Skin epidermis (tissue), 12 donors: ENCODE data around the gene MSRB3.
"Not testable (repeated sequence)": the region's sequence is repeated elsewhere in the genome, so short reads cannot be mapped to it uniquely, and the experiment has no call there.

ENCODE experiments used
- H3K27ac ChIP-seq, 21 experiments: fragments of 200-600 bp; sonication (generic) in 11 of 21; one replicate each; pipeline ENCODE4 v1.5.0; 2020; ENCODE audit warnings: mild to moderate bottlenecking in 3 of 21, inconsistent platforms in 2 of 21, moderate library complexity in 2 of 21
- H3K4me3 ChIP-seq, 7 experiments: fragments of 200-600 bp; sonication (generic) in 2 of 7; one replicate each; pipeline ENCODE4 v1.5.0; 2020; ENCODE audit warnings: inconsistent platforms in 2 of 7, mild to moderate bottlenecking in 2 of 7, moderate library complexity in 1 of 7

The MSRB3 gene

GRCh38 chr12:65474831-65475230, 196.3 kb downstream of the MSRB3 start:
- Histone ChIP-seq H3K27ac (no peak overlapping the region), H3K4me3 (no peak overlapping the region)

- Histone ChIP-seq H3K4me3 (no peak overlapping the region), H3K27ac (no peak overlapping the region)
Measured at GRCh38 chr12:65477721-65478120, 199.2 kb downstream of the MSRB3 start.

- not testable (repeated sequence) for H3K27ac ChIP-seq
Measured at GRCh38 chr12:65483891-65484516, 205.5 kb downstream of the MSRB3 start.

GRCh38 chr12:65488197-65488596, 209.7 kb downstream of the MSRB3 start:
- H3K4me3 ChIP-seq: no peak overlapping the region
- no peak overlapping the region for H3K27ac ChIP-seq

More at GRCh38 chr12:65483891-65484516, 205.5 kb downstream of the MSRB3 start:
- not testable (repeated sequence) for H3K4me3 ChIP-seq

- no peak overlapping the region for H3K4me3 ChIP-seq
- H3K27ac ChIP-seq: no peak overlapping the region
Measured at GRCh38 chr12:65490250-65490649, 211.8 kb downstream of the MSRB3 start.

GRCh38 chr12:65492998-65493912, 214.8 kb downstream of the MSRB3 start:
- H3K4me3 ChIP-seq: no peak overlapping the region
- no peak overlapping the region for H3K27ac ChIP-seq

GRCh38 chr12:65493913-65494245, 215.4 kb downstream of the MSRB3 start:
- H3K27ac ChIP-seq: no peak overlapping the region
- H3K4me3 ChIP-seq: no peak overlapping the region

GRCh38 chr12:65494537-65494936, 216.1 kb downstream of the MSRB3 start:
- Histone ChIP-seq H3K4me3 (no peak overlapping the region), H3K27ac (no peak overlapping the region)

GRCh38 chr12:65495233-65495632, 216.8 kb downstream of the MSRB3 start:
- H3K27ac ChIP-seq: no peak overlapping the region
- H3K4me3 ChIP-seq: no peak overlapping the region

GRCh38 chr12:65496617-65497016, 218.1 kb downstream of the MSRB3 start:
- Histone ChIP-seq H3K4me3 (no peak overlapping the region), H3K27ac (no peak overlapping the region)

- Histone ChIP-seq H3K27ac (no peak overlapping the region), H3K4me3 (no peak overlapping the region)
Measured at GRCh38 chr12:65497660-65498059, 219.2 kb downstream of the MSRB3 start.

GRCh38 chr12:65499167-65499566, 220.7 kb downstream of the MSRB3 start:
- Histone ChIP-seq H3K27ac (no peak overlapping the region), H3K4me3 (no peak overlapping the region)

- Histone ChIP-seq H3K27ac (no peak overlapping the region), H3K4me3 (no peak overlapping the region)
Measured at GRCh38 chr12:65500091-65500900, 221.8 kb downstream of the MSRB3 start.

- Histone ChIP-seq H3K27ac (no peak overlapping the region), H3K4me3 (no peak overlapping the region)
Measured at GRCh38 chr12:65501093-65501621, 222.7 kb downstream of the MSRB3 start.

GRCh38 chr12:65501935-65502334, 223.5 kb downstream of the MSRB3 start:
- H3K27ac ChIP-seq: no peak overlapping the region
- no peak overlapping the region for H3K4me3 ChIP-seq

GRCh38 chr12:65504417-65504816, 225.9 kb downstream of the MSRB3 start:
- H3K4me3 ChIP-seq: no peak overlapping the region
- no peak overlapping the region for H3K27ac ChIP-seq

- no peak overlapping the region for H3K27ac ChIP-seq
- no peak overlapping the region for H3K4me3 ChIP-seq
Measured at GRCh38 chr12:65505386-65506121, 227.1 kb downstream of the MSRB3 start.

- Histone ChIP-seq H3K4me3 (no peak overlapping the region), H3K27ac (no peak overlapping the region)
Measured at GRCh38 chr12:65508276-65509035, 230.0 kb downstream of the MSRB3 start.

- H3K27ac ChIP-seq: no peak overlapping the region
- no peak overlapping the region for H3K4me3 ChIP-seq
Measured at GRCh38 chr12:65510007-65510406, 231.5 kb downstream of the MSRB3 start.
